Activated CD8-positive, alpha-beta memory T cell treated with anti-CD3 and anti-CD28 coated beads, Interleukin-2, amount 10 ng/mL, durations not matched to agents 7 days and 5 days (primary cell): Measurements from ENCODE around the gene SAMD4A. TPM values are rescaled to one million over a fixed set of nuclear protein-coding genes. Genes with fewer than 3 reads are reported as not detected.
A peak's percentile ranks its signal among the peaks of the same experiment; 100 is the strongest.

Experiments
- ATAC-seq: fragments of 150-1000 bp; cut with Tn5 transposase; one replicate; pipeline ENCODE4 v1.10.0; 2021; ENCODE audit warnings: moderate library complexity
- CTCF ChIA-PET: fragments of 350-600 bp; sonication (Branson Sonifier 250); formaldehyde crosslinking; loops from one replicate; lab custom pipeline; 2021; ENCODE audit warnings: antibody characterized with exemption; lab: Charles Lee
- DNase-seq: peaks from one replicate; pipeline ENCODE4 v3.0.0-alpha.2; 2020
- H3K27ac Mint-ChIP-seq: one replicate; pipeline ENCODE4 v1.8.0; 2021; ENCODE audit warnings: mild to moderate bottlenecking, mixed read lengths
- H3K27me3 Mint-ChIP-seq: one replicate; pipeline ENCODE4 v1.8.0; 2021; ENCODE audit warnings: mixed read lengths
- H3K36me3 Mint-ChIP-seq: one replicate; pipeline ENCODE4 v1.8.0; 2021; ENCODE audit warnings: mild to moderate bottlenecking, mixed read lengths
- H3K4me1 Mint-ChIP-seq: one replicate; pipeline ENCODE4 v1.8.0; 2021; ENCODE audit warnings: mixed read lengths
- H3K4me3 Mint-ChIP-seq: one replicate; pipeline ENCODE4 v1.8.0; 2021; ENCODE audit warnings: mild to moderate bottlenecking, moderate library complexity, mixed read lengths
- H3K9me3 Mint-ChIP-seq: one replicate; pipeline ENCODE4 v1.8.0; 2022; ENCODE audit warnings: low read depth, mixed read lengths
- total RNA-seq, 2 experiments: library from RNA; stranded (reverse); gene quantifications; one replicate each; pipeline ENCODE4 v1.2.3, GENCODE V29; 2021

Gene SAMD4A
- total RNA-seq, 2 experiments from 2014 or later, result 1.6 to 1.7 TPM

DNA sequence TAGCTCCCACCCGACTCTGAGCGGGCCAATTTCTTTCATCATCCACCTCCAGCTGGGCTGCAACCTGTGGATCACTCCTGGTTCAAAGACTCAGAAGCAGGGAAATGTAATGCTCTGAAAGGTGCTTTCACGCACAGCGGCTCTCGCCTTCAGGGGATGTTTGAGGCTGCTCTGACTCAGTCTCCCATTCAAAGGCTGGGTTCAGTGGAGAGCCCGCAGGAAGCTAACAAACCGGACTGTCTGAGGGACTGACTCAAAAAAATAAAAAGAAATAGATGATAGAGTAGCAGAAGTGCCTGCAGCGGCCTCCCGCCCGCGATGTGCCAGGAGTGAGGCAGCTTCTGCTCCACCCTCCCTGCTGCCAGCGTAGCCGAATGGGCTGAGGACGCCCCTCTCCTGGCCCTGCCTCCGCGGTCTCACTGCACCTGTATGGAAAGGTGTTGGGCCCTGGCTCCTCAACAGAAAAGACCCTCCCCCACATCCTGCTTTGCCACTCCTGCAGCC lies 237.7 kb downstream of the SAMD4A start:
- CTCF ChIA-PET, result interaction anchor here (0.9 to 4.6 kb wide), 11 partner anchors 11 to 334 kb away, joined by 3 to 24 read pairs (median 3); no protein-coding TSS in a partner anchor

DNA sequence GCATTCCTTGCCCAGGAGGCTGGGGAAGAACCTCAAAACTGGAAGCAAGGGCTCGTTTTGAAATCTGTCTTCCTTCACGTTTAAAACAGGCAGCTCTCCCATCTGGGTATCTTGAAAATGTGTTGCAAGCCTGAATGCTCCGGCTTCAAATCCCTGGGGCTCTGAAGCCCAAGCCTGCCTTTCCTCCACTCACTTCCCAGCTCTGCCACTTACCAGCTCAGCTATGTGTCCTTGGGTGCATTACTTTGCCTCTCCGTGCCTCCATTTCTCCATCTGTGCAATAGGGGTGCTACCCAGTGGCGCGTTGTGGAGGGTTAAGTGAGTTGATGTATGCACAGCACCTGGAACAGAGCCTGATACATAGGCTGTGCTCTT lies 238.1 kb downstream of the SAMD4A start:
- Mint-ChIP-seq H3K27ac (no peak overlapping the region), H3K36me3 (no peaks in the 10 kb centered on the region), H3K4me1 (no peaks in the 10 kb centered on the region), H3K27me3 (peaks cover 52% of the 10 kb centered on the region), H3K4me3 (no peak overlapping the region), H3K9me3 (no peaks in the 10 kb centered on the region)
- CTCF ChIA-PET, result interaction anchor here (1.0 to 4.6 kb wide), 10 partner anchors 11 to 333 kb away, joined by 3 to 24 read pairs (median 7); no protein-coding TSS in a partner anchor
- ATAC-seq (no peak), DNase-seq (no peak)

More for the DNA sequence above, 237.7 kb downstream of the SAMD4A start:
- Mint-ChIP-seq H3K36me3 (no peaks in the 10 kb centered on the region), H3K4me1 (no peaks in the 10 kb centered on the region), H3K27me3 (peaks cover 56% of the 10 kb centered on the region), H3K27ac (no peak overlapping the region), H3K4me3 (no peak overlapping the region), H3K9me3 (no peaks in the 10 kb centered on the region)
- ATAC-seq, result no peak
- no peak for DNase-seq

DNA sequence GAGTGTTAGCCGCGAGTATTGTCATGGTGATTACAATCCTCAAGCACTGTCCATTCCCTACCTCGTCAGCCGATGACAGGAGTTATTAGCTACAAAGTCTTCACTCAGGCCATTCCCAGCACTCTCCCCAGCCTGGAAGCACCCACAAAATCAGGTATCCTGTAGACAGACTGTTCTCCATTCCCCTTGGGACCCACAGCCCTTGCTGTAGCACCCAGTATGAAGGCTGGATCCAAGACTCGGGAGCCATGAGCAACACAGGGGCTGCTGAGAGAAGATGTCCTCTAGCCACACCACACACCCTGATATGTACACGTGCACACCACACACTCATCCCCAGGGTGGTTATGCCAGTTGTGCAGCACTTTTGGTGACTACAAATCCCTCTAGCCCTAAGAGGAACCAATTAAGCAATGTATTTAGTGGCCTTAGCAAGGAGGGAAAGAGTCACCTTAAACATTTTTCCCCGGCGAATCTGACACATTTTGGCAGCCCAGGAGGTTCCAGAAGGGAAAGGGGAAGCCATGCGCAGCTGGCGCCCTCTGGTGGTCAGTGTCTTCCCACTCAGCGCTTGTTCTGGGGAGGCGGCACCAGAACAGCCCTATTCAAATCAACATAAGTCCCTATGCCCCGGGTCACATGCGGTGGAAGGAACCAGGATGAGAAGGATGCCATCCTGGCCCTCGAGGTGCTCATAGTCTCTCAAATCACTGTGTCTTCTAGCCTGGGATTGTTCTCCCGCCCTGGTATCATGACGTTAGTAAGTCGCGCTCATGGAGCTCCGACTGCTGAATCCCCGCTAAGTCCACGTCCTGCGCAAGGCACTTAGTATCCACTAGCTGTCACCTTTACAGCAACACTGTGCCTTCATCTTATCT lies 238.8 kb downstream of the SAMD4A start:
- peak; percentile 83 for ATAC-seq
- CTCF ChIA-PET, result interaction anchor here (0.5 to 4.6 kb wide), 16 partner anchors 12 to 309 kb away, joined by 3 to 24 read pairs (median 4); partner anchors contain the start of gene CGRRF1
- H3K4me3 Mint-ChIP-seq, result no peak overlapping the region

DNA sequence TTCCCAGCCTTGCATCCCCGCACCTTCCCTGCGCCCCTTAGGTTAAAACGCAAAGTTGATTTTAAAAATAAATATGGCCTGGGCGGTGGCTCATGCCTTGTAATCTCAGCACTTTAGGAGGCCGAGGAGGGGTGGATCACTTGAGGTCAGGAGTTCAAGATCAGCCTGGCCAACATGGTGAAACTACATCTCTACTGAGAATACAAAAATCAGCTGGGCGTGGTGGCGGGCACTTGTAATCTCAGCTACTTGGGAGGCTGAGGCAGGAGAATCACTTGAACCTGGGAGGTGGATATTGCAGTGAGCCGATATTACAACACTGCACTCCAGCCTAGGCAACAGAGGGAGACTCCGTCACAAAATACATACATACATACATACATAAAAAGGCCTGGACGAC lies 239.7 kb downstream of the SAMD4A start:
- no peak for ATAC-seq
- CTCF ChIA-PET, result interaction anchor here (0.7 to 4.6 kb wide), 12 partner anchors 11 to 297 kb away, joined by 3 to 24 read pairs (median 5); partner anchors contain the start of gene CGRRF1

More for the DNA sequence above, 238.8 kb downstream of the SAMD4A start:
- DNase-seq, result peak; percentile 78
- no peaks in the 10 kb centered on the region for H3K4me1 Mint-ChIP-seq
- peaks cover 46% of the 10 kb centered on the region for H3K27me3 Mint-ChIP-seq
- no peaks in the 10 kb centered on the region for H3K9me3 Mint-ChIP-seq
- H3K36me3 Mint-ChIP-seq, result no peaks in the 10 kb centered on the region
- no peak overlapping the region for H3K27ac Mint-ChIP-seq

DNA sequence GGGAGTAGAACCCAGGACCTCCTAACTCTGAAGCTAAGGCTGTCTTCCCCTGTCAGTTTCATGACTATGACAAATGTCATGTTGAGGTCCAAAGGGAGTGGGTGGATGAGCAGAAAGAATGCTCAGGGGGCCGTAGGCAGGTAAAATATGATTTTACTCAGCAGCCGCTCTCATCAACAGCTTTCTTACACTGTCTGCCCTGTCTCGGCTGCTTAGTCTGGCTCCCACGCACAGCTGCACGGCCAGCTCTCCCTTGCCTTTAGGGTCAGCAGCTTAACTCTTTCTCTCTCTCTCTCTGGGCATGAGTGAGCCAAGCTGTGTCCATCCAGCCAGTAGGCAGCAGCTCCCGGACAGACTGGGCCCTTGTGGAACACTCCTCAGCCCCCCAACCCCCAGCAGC lies 240.5 kb downstream of the SAMD4A start:
- Mint-ChIP-seq H3K27ac (no peak overlapping the region), H3K36me3 (no peaks in the 10 kb centered on the region), H3K9me3 (no peaks in the 10 kb centered on the region), H3K4me1 (no peaks in the 10 kb centered on the region), H3K27me3 (peaks cover 33% of the 10 kb centered on the region), H3K4me3 (no peak overlapping the region)
- DNase-seq, result no peak
- ATAC-seq, result no peak
- CTCF ChIA-PET, result interaction anchor here (0.9 to 4.6 kb wide), 3 partner anchors 13 to 242 kb away, joined by 3 to 22 read pairs (median 5); no protein-coding TSS in a partner anchor

More for the DNA sequence above, 239.7 kb downstream of the SAMD4A start:
- Mint-ChIP-seq H3K36me3 (no peaks in the 10 kb centered on the region), H3K4me3 (no peak overlapping the region), H3K9me3 (no peaks in the 10 kb centered on the region), H3K27me3 (peaks cover 40% of the 10 kb centered on the region), H3K27ac (no peak overlapping the region), H3K4me1 (no peaks in the 10 kb centered on the region)
- DNase-seq, result no peak

DNA sequence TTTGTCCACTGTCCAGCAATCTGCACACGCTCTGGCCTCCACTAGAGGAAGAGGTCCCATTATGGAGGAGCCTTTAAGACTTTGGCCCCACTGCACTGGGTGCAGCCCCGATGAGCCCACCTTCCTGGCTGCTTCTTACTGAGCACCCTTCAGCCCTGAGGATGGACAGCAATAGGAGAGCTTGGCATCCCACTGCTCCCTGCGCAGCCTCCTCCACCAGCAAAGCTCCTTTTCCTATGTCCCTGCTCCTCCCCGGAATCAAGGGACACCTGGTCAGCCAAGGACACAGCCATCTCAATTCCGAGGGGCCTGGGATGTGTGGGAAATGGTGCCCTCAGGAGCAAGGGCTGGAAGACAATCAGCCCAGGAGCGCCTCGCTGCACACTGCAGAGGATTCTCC lies 241.0 kb downstream of the SAMD4A start:
- H3K4me1 Mint-ChIP-seq, result no peaks in the 10 kb centered on the region
- no peaks in the 10 kb centered on the region for H3K36me3 Mint-ChIP-seq
- H3K4me3 Mint-ChIP-seq, result no peak overlapping the region
- no peaks in the 10 kb centered on the region for H3K9me3 Mint-ChIP-seq
- ATAC-seq, result no peak
- peaks cover 33% of the 10 kb centered on the region for H3K27me3 Mint-ChIP-seq
- CTCF ChIA-PET, result interaction anchor here (0.9 to 4.6 kb wide), 3 partner anchors 14 to 242 kb away, joined by 3 to 22 read pairs (median 5); no protein-coding TSS in a partner anchor
- no peak for DNase-seq
- H3K27ac Mint-ChIP-seq, result no peak overlapping the region

DNA sequence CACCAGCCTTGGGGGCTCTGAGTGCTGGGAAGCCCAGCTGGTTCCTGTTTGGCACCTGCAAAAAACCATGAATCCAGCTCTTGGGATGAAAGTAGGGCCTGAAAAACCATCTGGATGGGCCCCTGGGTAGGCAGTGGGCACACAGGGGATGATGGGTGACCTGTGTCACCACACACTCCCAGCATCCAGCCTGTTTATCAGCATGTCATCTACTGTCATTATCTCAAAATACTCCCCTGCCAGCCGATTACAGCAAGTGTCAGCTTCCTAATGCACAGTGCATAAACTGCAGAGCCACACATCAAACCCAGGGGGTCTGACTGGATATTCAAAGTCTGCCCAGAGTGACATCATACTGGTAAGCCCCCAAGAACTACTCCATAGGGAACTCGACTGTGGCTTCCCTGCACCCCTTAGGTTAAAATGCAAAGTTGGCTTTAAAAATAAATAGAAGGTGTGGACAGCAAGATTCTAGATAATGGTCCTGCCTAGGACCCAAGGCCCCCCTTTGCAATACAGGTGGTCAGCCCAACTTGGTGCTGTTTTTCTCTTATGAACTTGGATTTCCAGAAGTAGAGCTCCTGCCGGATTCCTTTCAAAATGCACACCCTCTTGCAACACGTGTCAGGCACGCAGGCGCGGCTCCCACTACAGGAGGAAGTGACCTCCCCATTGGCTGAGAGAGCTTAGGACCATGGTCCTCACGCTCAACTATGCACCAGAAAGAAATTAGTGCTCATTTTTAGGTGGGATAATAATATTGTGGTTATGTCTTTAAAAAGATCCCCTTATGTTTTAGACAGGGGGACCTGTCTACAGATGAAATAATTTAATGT lies 241.6 kb downstream of the SAMD4A start:
- H3K27ac Mint-ChIP-seq, result no peak overlapping the region
- H3K9me3 Mint-ChIP-seq, result no peaks in the 10 kb centered on the region
- H3K4me3 Mint-ChIP-seq, result no peak overlapping the region
- H3K36me3 Mint-ChIP-seq, result no peaks in the 10 kb centered on the region
- no peaks in the 10 kb centered on the region for H3K4me1 Mint-ChIP-seq
- H3K27me3 Mint-ChIP-seq, result peaks cover 31% of the 10 kb centered on the region
- CTCF ChIA-PET, result interaction anchor here (0.9 to 1.7 kb wide), 2 partner anchors 34 to 243 kb away, joined by 3 to 5 read pairs; no protein-coding TSS in a partner anchor
- ATAC-seq (no peak), DNase-seq (no peak)

DNA sequence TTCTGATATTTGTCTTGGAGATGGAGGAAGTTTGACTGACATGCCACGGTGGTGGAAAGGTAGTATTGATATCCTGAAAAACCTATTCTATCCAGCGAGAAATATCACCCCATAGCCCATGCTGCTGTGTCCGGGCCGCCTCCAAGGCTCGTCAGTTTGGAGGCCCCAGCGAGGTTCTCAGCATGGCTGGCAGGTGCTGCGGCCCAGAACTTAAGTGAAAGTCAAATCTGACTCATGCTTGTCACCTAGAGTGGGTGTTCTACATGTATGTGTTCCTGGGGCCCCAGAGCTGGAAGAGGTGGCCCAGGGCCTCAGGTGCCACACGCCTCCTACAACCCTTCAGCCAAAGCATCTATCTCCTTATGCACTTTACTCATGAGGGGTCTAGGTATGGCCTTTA lies 242.8 kb downstream of the SAMD4A start:
- no peak overlapping the region for H3K4me3 Mint-ChIP-seq
- CTCF ChIA-PET, result no interaction called here
- DNase-seq, result no peak
- ATAC-seq, result no peak
- no peaks in the 10 kb centered on the region for H3K4me1 Mint-ChIP-seq
- no peaks in the 10 kb centered on the region for H3K36me3 Mint-ChIP-seq
- H3K27ac Mint-ChIP-seq, result no peak overlapping the region
- peaks cover 21% of the 10 kb centered on the region for H3K27me3 Mint-ChIP-seq
- H3K9me3 Mint-ChIP-seq, result no peaks in the 10 kb centered on the region

DNA sequence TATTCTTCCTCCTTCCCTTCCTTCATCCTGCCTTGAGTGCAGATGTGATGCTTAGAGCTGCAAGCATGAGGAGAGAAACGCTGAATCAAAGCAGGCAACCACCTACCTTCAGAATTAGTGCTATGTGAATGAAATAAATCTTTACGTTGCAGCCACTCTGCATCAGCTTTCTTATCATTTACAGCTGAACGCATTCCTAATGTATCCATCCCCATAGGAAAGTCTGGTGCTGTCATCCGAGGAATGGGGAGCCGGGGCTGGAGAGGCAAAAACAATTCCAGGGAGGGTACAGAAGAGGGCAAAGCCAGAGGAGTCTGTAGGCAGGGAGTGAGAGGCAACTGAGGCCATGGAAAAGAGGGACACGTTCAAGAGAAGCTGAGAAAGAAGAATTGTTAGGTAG lies 245.7 kb downstream of the SAMD4A start:
- H3K27me3 Mint-ChIP-seq, result peaks cover 11% of the 10 kb centered on the region
- H3K4me3 Mint-ChIP-seq, result no peak overlapping the region
- DNase-seq (no peak), ATAC-seq (no peak)
- no peaks in the 10 kb centered on the region for H3K36me3 Mint-ChIP-seq
- H3K4me1 Mint-ChIP-seq, result no peaks in the 10 kb centered on the region
- H3K9me3 Mint-ChIP-seq, result no peaks in the 10 kb centered on the region
- CTCF ChIA-PET, result interaction anchor here (1.0 kb wide), 1 partner anchor 274 kb away, joined by 3 read pairs; no protein-coding TSS in a partner anchor
- no peak overlapping the region for H3K27ac Mint-ChIP-seq

DNA sequence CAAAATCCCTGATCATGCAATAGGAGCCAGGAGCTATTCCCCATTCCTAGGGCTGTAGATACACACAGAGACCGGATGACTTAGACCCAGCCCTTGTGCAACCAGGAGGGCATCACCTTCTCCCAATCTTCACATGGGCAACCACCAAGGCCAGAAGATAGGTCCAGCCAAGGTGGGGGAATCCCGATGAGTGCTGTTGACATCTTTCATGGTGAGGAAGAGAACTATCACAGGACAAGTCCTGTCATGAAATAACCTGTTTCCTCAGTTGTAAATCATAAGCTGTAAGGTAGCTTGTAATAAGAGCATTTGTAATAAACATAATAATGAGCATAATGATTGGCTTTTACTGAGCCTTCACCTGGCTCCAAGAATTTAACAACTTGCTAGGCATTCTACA lies 246.2 kb downstream of the SAMD4A start:
- Mint-ChIP-seq H3K4me1 (no peaks in the 10 kb centered on the region), H3K27me3 (peaks cover 9% of the 10 kb centered on the region), H3K36me3 (no peaks in the 10 kb centered on the region), H3K9me3 (no peaks in the 10 kb centered on the region), H3K27ac (no peak overlapping the region), H3K4me3 (no peak overlapping the region)
- DNase-seq (no peak), ATAC-seq (no peak)
- CTCF ChIA-PET, result interaction anchor here (0.8 to 1.0 kb wide), 2 partner anchors 30 to 274 kb away, joined by 3 read pairs; no protein-coding TSS in a partner anchor

DNA sequence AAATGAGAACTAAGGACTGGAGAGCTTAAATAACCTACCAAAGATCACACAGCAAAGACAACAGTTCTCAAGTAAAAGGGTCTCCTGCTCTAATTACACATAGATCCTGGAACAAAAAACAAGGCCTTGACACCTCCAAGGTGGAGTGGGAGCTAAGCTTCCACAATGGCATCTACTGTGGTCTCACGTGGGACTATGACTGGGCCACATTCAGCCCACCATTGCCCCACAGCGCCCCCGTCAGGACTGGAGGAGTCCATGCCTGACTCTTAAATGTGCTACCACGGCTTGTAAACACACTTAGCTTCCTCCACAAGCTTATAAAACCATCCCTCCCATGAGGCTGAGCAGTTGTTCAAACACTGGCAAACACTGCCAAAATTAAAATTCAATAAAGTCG lies 247.1 kb downstream of the SAMD4A start:
- Mint-ChIP-seq H3K4me1 (no peaks in the 10 kb centered on the region), H3K27me3 (peaks cover 9% of the 10 kb centered on the region), H3K27ac (no peak overlapping the region), H3K36me3 (no peaks in the 10 kb centered on the region), H3K4me3 (no peak overlapping the region), H3K9me3 (no peaks in the 10 kb centered on the region)
- no peak for DNase-seq
- CTCF ChIA-PET, result interaction anchor here (0.6 kb wide), 1 partner anchor 248 kb away, joined by 3 read pairs; no protein-coding TSS in a partner anchor
- ATAC-seq, result no peak

DNA sequence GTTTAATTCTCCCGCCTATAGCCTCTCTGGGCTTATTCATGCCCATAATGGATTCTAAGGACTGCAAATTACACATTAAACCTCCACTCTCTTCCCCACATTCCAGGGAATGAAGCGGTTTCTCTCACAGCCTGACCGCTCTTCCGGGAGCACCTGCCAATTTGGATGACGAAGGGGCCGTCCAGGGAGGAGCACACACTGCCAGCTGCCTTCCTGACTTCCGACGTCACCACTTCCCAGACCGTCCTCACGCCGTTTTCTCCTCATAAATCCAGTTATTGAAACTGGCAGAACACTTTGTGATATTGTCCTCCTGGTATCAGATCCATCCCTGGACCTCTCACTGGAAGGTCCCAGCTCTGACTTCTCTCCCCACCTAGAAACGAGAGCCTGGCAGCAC lies 248.1 kb downstream of the SAMD4A start:
- peaks cover 9% of the 10 kb centered on the region for H3K27me3 Mint-ChIP-seq
- DNase-seq, result no peak
- H3K4me1 Mint-ChIP-seq, result no peaks in the 10 kb centered on the region
- no peak for ATAC-seq
- H3K27ac Mint-ChIP-seq, result no peak overlapping the region
- no peaks in the 10 kb centered on the region for H3K9me3 Mint-ChIP-seq
- no peak overlapping the region for H3K4me3 Mint-ChIP-seq
- CTCF ChIA-PET, result interaction anchor here (1.1 kb wide), 1 partner anchor 88 kb away, joined by 3 read pairs; the partner anchor contains the start of gene GCH1
- H3K36me3 Mint-ChIP-seq, result no peaks in the 10 kb centered on the region
